Right kidney (tissue), 1 donor: ENCODE measurements around the gene SPOP.
"Not testable (repeated sequence)": the region's sequence is repeated elsewhere in the genome, so short reads cannot be mapped to it uniquely, and the experiment has no call there.

Experiments used
- DNase-seq: peaks from one replicate; pipeline ENCODE4 v3.0.0-alpha.2; 2016

Gene SPOP

DNA sequence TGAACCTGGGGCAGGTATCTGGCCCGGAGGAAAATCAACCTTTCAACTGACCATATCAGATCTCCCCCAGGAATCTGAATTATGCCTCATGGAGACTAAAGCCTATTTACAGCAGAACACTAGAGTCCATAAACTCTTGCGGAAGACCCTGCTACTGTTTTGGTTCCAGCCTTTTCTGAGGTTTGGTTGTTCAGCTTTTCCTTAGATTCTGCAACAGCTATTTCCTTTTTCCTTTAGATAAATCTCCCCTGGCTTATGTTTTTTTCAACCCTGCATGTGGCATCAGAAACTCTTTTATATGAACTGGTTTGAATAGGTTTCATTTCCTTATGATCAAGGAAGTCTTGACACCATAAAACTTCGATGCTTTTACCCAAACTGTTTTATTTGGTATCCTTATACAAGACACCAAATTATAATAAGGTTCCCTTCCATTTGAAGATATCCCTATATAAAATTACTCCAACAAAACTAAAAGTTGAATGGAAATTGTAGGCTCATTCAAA is 13.1 kb downstream of the SPOP start:
- DNase-seq: no peak

DNA sequence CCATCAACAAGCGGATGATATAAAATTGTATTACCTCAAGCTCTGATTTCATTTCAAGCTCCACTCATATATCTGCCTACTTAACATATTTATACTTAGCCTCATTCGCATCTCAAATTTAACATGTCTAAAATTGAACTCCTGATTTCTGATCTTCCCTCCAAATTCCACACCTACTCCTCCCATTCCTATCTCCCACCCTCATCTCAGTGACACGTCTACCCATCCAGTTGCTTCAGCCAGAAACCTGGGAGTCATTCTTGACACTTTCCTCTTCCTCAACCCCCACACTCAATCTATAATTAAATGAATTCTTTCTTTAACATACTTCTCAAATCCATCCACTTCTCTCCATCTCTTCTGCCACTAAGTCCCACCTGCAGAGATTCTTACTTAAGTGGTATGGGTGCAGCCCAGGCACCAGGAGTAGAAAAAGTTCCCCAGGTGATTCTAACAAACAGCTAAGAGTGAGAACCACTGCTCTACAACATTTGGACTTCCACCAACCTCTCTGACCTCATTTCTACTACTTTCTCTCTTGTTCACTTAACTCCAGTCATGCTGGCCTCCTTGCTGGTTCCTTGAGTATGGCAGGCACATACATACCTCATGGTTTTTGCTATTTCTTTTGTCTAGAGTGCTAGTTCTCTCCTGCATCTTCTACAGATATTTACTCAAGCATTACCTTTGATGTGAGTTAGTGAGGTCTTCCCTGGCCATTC is 18.1 kb downstream of the SPOP start:
- DNase-seq: no peak

DNA sequence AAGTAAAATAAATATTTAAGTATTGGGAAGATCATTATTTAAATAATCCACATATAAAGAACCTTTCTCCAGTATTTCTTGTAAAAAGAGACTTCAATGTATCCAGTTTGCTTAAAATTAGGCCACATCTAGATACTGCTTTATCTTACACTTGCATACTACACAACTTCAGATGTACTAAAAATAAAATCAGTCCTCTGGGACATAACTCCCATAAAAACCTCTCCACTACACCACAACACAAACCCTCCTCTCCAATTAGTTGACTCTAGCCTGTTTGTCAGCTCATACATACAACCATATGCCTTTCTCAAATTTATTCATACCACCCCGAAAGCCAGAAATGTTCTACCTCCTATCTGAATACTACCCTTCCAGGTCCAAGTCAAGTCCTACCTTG is 21.6 kb downstream of the SPOP start:
- no peak for DNase-seq

DNA sequence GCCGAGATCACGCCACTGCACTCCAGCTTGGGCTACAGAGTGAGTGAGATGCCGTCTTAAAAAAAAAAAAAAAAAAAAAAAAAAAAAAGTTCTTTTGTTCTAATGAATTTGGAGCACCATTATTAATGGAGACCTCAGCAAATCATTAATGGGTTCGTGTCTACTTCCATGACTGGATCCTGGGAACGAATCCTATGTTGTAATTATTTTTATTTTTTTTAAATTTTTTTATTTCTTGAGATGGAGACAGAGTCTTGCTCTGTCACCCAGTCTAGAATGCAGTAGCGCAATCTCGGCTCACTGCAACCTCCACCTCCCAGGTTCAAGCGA is 30.7 kb downstream of the SPOP start:
- DNase-seq: no peak

DNA sequence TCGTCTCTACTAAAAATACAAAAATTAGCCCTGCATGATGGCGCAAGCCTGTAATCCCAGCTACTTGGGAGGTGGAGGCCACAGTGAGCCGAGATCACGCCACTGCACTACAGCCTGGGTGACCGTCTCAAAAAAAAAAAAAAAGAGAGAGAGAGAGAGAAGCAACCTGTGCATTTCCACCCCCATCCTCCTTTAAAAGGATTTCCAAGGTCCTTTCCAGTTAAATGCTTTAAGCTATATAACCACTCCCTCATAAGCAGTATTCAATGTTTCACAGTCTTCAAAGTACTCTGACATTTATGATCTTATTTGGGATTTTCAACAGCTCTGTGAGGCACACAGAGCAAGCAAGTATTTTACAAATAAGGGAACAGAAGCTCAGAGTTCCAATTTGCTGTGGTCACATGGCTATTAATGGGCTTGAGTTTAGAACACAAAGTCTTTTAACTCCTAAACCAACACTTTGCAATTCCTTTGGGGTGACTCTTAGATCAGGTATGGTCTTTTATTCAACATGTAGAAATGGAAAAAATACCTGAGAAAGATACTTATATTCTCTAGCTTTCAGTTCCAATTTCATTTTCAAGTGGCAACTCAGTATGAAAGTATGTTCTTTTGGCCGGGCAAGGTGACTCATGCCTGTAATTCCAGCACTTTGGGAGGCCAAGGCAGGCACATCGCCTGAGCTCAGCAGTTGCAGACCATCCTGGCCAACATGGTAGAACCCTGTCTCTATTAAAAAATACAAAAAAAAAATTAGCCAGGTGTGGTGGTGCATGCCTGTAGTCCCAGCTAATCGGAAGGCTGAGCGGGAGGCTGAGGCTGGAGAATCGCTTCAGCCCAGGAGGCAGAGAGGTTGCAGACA is 31.3 kb downstream of the SPOP start:
- DNase-seq: no peak

DNA sequence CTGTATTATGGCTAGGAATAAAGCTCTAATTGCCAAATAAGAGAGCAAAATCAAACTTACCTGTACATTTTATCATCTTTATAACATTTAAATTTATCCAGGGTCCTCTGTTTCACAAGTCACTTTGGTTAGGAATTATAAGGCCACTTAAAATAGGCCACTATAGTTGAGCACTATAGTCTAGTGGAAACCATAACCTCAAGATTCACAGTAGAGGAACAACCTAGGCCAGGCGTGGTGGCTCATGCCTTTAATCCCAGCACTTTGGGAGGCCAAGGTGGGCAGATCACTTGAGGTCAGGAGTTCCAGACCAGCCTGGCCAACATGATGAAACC is 31.9 kb downstream of the SPOP start:
- DNase-seq: not testable (repeated sequence)

DNA sequence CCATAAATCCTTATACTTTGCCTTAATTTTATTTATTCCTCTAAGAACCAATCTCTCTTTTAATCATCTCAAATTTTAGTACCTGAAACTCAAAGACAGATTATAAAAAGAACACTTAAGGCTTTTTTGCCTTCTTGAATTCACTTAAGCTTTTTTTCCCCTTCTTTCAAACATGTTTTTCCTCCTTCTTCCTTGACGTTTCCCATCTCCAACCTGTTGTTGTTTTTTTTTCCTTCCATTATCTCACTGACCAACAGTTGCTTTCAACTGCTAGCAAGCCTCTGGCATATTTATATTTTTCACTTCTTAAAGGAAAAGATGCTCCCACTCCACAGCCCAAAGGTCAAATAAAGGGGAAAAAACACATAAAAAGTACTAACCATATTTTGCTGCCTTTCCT is 32.2 kb downstream of the SPOP start:
- no peak for DNase-seq

DNA sequence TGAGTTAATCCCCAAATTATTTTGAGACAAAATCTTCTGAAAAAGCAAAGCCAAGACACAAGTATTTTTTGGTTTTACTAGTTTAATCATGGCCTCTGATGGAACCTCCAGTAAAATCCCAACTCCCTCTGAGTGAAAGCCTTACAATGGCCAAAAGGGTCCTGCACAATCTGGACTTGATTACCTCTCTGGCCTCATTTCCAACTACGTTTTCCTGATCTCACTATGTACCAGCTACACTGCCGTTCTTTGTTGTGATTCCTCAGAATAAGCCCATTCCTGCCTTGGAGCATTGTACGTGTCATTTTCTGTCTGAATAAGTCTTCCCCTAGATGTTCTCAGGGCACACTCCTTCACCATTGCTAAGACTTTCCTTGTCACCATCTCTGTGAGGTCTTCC is 37.3 kb downstream of the SPOP start:
- DNase-seq: no peak

DNA sequence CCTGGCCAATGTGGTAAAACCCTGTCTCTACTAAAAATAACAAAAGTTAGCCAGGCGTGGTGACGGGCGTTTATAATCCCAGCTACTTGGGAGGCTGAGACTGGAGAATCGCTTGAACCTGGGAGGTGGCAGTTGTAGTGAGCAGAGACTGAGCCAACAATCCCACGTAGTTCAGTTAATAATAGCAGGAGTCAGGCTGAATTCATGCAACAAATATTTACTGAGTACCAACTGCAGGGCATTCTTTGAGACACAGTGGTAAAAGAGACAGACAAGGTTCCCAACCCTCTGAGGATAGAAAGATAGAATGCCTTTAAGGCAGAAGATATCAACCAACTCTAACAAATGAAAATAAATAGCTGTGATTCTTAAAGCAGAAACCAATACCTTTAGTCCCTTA is 39.1 kb downstream of the SPOP start:
- DNase-seq: no peak

DNA sequence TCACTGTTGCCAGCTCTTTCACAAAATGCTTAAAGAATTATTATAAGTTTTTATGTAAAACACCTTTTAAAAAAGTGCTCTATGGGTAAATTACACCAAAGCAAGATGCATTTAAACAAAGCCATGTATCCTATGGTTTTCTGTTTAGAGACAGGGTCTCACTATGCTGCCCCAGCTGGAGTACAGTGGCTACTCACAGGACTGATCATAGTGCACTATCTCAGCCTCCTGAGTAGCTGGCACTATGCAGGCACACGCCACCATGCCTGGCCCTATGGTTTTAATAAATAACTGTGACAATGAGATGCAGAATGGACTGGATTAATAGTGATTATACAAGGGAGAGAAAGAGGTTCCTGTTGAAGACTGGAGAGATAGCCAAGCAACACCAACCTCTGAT is 40.2 kb downstream of the SPOP start:
- DNase-seq: no peak

DNA sequence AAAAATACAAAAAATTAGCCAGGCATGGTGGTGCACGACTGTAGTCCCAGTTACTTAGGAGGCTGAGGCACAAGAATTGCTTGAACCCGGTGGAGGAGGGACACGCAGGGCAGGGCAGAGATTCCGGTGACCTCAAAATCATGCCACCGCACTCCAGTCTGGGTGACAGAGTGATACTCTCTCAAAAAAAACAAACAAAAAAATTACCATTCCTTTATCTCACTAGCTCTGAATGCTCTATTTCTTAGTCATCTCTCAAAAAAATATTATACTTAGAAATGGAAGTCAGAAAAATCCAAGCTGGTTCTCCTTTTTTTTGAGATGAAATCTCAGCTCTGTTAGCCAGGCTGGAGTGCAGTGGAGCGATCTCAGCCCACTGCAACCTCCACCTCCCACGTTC is 40.8 kb downstream of the SPOP start:
- no peak for DNase-seq

DNA sequence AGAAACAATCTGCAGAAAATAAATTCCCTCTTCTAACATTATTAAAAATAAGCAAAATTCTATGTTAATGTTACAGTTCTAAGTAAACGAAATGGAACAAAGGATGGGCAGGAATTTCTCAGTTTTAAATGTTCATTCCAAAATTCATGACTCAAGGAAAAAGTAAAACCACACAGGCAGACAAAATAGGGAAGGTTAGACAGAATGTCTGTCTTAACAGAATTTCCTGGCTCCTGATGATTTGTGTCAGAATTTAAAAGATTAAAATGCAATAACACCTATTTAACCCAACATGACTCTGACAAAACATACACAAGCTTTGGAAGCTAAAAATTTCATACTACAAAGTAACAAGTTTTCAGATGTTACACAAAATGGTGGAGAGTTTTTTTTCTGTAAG is 42.8 kb downstream of the SPOP start:
- DNase-seq: no peak

DNA sequence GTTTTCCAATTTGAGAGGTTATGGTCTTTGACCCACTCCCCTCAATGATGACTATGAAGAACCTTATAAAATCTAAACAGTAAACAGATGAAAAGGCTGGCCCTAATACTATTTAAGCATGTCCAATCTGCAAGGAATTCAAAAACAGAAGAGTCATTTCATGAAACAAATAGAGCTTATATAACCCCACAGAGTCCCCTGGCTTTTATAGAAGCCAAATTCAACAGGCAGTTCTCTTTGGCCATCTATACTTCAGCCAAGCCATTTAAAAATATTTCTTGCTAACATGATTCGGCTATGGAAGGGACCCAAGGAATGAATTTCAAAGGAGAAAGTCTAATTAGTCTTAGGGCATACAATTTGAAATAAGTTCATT is 43.4 kb downstream of the SPOP start:
- no peak for DNase-seq

DNA sequence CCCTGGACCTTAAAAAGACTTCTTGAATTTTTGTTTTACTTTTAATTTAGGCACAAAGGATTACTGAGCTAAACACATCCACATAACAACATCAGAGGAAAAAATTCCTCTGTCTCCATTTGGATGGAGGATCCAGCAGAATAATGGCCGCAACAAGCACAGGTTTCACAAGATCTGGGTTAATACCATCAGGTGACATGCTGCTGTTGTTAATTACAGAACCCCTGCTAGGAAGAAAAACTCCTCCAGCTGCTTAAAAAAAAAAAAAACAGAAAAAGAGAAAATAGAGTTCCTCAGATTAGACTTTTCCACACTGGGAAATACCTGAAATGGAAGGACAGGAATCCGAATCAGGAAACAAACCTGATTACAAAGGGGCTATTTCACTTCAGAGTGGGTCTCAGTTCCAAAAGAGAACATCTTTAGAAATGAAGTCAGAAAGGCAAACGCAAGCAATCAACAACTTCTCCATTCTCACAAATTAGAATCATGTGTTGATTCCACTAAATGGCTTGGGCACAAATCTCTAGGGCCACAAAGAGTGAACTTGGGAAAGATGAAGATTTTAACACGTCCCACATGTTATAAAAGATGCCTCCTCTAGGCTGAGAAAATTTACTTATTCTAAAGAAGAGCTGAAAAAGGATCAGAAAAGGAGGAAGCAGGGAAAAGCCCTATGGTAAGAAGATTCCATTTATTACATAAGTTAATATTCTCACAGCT is 44.0 kb downstream of the SPOP start:
- no peak for DNase-seq

DNA sequence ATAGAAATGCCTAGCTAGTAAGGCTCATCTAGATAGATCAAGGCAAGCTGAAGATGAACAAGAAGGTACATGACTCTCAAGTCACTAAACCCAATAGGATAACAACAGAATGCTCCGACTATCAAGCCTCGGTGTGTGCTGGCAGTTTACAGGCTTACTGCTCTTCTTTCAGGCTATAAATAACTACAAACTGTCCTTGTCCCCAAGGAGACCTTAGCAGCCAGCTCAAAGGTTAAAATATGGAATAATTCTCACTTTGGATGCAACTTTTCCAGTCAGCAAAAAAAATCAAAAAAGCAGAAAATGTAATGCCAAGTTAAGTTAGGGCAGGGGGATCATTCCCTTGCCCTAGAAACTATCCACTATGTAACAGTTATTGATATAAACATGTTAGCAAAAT is 44.6 kb downstream of the SPOP start:
- DNase-seq: no peak

DNA sequence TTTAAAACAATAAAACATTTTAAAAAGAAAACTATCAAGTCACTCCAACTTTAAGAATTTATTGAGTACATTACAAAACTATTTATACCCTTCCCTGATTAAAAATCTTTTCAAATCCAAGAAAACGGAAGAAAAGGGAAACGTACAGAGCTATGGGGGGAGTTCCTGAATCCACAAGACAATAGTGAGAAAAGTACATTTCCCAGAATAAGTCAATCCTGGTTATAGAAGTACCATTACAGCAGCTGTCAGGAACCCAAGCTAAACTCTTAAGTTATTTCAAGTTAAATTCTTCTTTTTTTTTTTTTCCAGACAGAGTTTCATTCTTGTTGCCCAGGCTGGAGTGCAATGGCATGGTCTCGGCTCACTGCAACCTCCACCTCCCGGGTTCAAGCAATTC is 45.7 kb downstream of the SPOP start:
- DNase-seq: no peak

DNA sequence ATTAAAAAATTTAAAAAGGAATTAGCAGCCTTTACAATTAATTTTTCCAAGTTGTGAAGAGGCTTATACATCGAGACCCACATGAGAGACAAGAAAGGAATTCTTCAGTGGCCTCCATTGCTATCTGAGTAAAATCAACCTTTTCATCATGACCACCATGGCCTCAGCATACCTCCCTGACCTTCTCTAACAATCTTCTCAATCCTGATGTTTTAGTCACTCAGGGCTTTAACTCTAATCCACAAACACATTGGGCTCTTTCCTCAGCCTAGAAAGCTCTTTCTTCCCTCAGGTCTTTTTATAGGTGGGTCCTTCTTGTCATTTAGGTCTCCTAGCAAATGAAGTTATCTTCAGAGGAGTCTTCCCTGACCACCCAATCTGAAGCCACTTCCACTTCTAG is 46.4 kb downstream of the SPOP start:
- no peak for DNase-seq

DNA sequence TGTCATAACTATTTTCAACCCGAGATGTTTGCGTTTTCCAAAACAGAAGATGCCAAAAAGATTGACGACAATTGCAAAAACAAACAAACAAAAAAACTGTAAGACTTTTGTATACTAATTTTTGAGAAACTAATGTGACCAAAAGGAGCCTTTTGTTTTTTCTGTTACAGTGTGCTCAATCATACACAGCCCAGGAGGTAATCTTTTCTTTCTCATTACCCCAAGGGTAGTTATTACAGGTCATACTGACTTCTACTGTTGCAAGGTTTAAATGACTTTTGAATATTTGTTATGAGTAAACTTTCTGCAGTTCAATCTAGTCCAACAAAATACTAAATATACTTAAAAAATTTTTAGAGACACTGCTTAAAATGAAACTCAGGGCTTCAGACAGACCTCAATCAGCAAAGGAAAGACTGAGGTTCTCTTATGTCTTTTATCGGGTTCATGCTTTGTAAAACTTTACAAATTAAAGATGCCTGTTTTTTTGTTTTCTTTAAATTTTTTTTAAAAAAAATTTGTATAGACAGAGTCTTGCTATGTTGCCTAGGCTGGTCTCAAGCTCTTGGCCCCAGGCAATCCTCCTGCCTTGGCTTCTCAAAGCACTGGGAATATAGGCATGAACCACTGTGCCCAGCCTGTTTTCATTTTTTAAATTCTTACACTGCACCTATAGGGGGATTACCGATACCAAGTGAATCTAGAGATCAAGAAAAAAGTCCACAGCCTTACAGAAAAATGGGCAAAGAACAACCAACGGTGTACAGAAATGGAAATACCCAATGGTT is 47.6 kb downstream of the SPOP start:
- DNase-seq: no peak

DNA sequence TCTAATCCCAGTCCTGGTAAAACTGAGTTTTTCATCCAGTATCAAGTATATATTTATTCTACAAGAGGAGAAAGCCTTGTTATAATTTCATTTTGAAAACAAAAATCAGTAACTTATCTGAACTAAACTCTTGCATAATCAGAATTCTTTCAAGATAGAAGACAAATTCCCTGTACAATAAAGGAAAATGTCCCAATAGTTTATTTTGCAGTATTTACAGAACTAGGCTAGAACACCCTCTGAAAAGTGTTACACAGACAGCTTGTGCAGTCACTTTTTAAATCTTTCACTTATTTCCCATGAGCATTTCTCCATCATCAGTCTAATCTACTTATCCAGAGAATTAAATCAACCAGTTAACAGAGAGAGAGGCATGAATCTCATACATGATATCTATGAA is 48.5 kb downstream of the SPOP start:
- DNase-seq: no peak

DNA sequence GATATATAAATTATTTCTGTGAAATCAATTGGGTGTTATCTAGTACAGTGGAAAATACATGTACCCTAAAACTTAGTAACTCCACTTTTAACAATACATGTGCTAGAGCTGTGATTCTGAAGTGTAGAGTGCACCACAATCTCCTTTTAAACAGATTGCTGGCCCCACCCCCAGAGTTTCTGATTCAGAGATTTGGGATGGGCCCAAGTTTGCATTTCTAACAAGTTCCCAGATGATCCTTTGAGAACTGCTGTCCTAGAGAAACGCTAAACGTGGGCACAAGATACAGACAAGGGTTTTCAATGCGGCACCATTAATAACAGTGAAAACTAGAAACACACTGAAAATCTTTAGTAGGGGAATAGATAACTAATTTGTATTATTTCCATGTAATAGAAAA is 53.0 kb downstream of the SPOP start:
- DNase-seq: no peak

DNA sequence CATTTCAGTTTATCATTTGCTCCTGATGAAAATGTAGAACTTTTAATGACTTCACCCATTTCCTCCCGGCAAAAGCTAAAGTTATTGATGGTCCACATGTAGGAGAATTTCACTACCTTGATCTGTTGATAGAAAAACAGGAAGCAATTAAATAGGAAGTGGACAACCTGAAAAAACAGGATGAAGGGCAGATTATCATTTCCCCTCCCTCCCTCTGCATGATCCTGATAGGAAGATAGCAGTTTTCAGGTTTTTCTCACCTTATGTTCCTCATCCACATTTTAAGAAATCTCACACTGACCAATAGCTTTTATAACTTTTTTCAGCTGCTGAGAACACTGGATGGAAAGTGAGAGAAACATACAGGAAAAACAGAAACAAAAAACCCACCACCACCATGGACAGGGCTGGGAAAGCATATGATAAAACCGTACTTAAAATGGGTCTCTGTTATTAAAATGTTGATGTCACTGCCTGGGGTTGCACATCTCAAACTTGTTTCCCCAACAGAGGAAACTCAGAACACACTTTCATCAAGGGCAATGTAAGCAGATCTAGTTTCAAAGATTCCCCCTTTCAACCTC is 55.9 kb downstream of the SPOP start:
- no peak for DNase-seq

DNA sequence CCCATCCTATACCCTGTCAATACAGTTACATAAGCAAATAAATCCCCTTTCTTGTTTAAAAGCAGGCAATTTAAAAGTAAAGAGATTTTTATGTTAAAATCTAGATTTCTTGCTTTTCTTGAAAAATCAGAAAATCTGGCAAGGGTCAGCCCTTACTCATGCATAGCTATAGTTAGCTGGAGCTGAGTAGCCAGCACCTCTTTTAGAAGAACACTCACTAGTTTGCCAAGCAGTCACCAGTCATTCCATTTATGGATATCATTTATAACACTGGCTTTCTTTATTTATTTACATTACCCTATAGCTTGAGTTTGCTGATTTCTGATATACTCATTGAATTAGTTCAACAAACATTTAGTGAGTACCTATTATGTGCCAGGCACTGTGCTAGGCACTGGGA is 56.5 kb downstream of the SPOP start:
- no peak for DNase-seq
